ENCODE measurements around the gene AP2A2. TPM values are rescaled to one million over a fixed set of nuclear protein-coding genes. Genes with fewer than 3 reads are reported as not detected.

AP2A2 gene
- total RNA-seq, 1 donor from 2014 or later: 48.5 TPM

GRCh38 chr11:1028291-1028540 lies 102.5 kb downstream of the AP2A2 start:
- no peak overlapping the region for H3K4me3 ChIP-seq (ENCODE audit: low read depth, low read length)
- DNase-seq (ENCODE audit: low read depth): no peak
- TF ChIP-seq CTCF (conservative IDR thresholded peaks at IDR 0.05; ENCODE audit: low read depth, low read length): no peak

GRCh38 chr11:1028616-1029015 lies 102.9 kb downstream of the AP2A2 start:
- H3K4me3 ChIP-seq (ENCODE audit: low read depth, low read length): no peak overlapping the region
- TF ChIP-seq CTCF (conservative IDR thresholded peaks at IDR 0.05; ENCODE audit: low read depth, low read length): no peak

GRCh38 chr11:1029051-1029450 lies 103.4 kb downstream of the AP2A2 start:
- H3K4me3 ChIP-seq (ENCODE audit: low read depth, low read length): no peak overlapping the region
- no peak for TF ChIP-seq CTCF (conservative IDR thresholded peaks at IDR 0.05; ENCODE audit: low read depth, low read length)
- DNase-seq (ENCODE audit: low read depth): no peak

More at GRCh38 chr11:1028616-1029015, 102.9 kb downstream of the AP2A2 start:
- no peak for DNase-seq (ENCODE audit: low read depth)

GRCh38 chr11:1029654-1030053 lies 104.0 kb downstream of the AP2A2 start:
- H3K4me3 ChIP-seq (ENCODE audit: low read depth, low read length): no peak overlapping the region
- no peak for DNase-seq (ENCODE audit: low read depth)
- TF ChIP-seq CTCF (conservative IDR thresholded peaks at IDR 0.05; ENCODE audit: low read depth, low read length): no peak

GRCh38 chr11:1030086-1030485 lies 104.4 kb downstream of the AP2A2 start:
- no peak overlapping the region for H3K4me3 ChIP-seq (ENCODE audit: low read depth, low read length)
- no peak for TF ChIP-seq CTCF (conservative IDR thresholded peaks at IDR 0.05; ENCODE audit: low read depth, low read length)
- DNase-seq (ENCODE audit: low read depth): no peak

GRCh38 chr11:1030556-1030955 lies 104.9 kb downstream of the AP2A2 start:
- no peak overlapping the region for H3K4me3 ChIP-seq (ENCODE audit: low read depth, low read length)
- TF ChIP-seq CTCF (conservative IDR thresholded peaks at IDR 0.05; ENCODE audit: low read depth, low read length): no peak
- no peak for DNase-seq (ENCODE audit: low read depth)

GRCh38 chr11:1031121-1031899 lies 105.6 kb downstream of the AP2A2 start:
- TF ChIP-seq CTCF (conservative IDR thresholded peaks at IDR 0.05; ENCODE audit: low read depth, low read length): no peak
- no peak overlapping the region for H3K4me3 ChIP-seq (ENCODE audit: low read depth, low read length)

More at GRCh38 chr11:1031121-1031899, 105.6 kb downstream of the AP2A2 start:
- DNase-seq (ENCODE audit: low read depth): no peak

Data from epithelial cell of proximal tubule (primary cell).